Measurements from ENCODE around the gene GPR12. TPM values are rescaled to one million over a fixed set of nuclear protein-coding genes. Genes with fewer than 3 reads are reported as not detected.

Gene GPR12, protein sequence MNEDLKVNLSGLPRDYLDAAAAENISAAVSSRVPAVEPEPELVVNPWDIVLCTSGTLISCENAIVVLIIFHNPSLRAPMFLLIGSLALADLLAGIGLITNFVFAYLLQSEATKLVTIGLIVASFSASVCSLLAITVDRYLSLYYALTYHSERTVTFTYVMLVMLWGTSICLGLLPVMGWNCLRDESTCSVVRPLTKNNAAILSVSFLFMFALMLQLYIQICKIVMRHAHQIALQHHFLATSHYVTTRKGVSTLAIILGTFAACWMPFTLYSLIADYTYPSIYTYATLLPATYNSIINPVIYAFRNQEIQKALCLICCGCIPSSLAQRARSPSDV
- total RNA-seq (not detected in 2 replicates), polyA plus RNA-seq (not detected in 2 replicates), polyA minus RNA-seq (0.07 TPM in 1 of 2 replicates, not detected in the other)
- 0.02 TPM for total RNA-seq (2013)

DNA sequence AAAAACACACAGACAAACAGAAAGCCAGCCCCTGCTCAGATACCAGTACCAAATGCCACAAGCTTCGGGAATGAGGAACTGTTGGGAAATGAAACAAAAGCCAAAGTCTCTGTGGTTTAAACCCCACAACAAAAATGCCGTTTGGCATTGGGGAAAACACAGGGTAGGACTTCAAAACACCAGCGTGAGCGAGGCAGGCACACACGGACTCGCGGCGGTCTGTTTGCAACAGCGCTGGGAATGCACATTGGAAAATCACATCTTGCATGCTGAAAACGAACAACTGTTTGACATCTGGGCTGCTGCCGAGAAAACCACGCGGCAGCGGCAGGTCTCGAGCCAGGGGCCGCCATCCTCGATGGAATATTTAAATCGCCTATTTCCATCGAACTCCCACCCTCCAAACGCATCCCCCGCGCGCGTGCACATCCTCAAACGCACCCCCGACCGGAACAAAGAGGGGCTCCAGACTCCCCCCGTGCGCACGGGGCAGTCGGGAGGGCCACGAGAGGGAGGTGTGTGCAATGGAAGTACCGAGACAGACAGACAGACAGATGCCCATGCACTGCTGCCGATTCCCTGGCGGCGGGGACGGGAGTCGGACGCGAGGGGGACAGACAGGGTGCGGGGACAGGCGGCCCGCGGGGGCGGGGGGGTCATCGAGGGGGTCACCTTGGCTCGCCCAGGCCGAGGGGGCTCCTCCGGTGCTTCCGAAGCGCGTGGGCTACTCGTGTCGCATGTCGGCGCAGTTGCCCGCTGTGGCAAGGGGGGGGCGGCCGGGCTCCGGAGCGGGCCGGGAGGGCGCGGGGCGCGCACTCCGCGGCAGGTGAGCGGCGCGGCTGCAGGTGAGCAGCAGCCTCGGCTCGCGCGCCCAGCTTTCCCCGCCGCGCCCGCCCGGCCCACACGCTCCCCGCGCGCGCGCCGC, at the start of gene GPR12:
Gene GPR12, minus strand, starts transcription at position 880 of the 925 bp plus-strand sequence. CDS start 959 bp downstream, outside the sequence.
- H3K27ac ChIP-seq (ENCODE audit: low read length in 2 of 2), result no peak within 1 kb of the TSS
- Mint-ChIP-seq H3K4me3 (peak within 1 kb of the TSS; percentile 77), H3K27me3 (peaks cover 68% of the 10 kb centered on the region), H3K4me1 (peaks cover 24% of the 10 kb centered on the region), H3K9me3 (ENCODE audit: insufficient read depth) (no peaks in the 10 kb centered on the region), H3K27ac (peak within 1 kb of the TSS; percentile 43)
- POLR2A ChIA-PET, result no interaction called here
- no peaks in the 10 kb centered on the region for H4K20me1 ChIP-seq (ENCODE audit: control insufficient read depth, insufficient read depth, low read length, poor library complexity, severe bottlenecking)
- H3K27me3 ChIP-seq (replicated peaks in 1 of 4; ENCODE audit: control extremely low read depth in 1 of 4, control insufficient read depth in 3 of 4, insufficient read depth in 4 of 4, low read length in 3 of 4), result peaks cover 0 to 39% (median 26%) of the 10 kb centered on the region in 4 experiments
- no peak for ATAC-seq (ENCODE audit: low read depth)
- peaks cover 0 to 8% (median 0%) of the 10 kb centered on the region in 3 donors for H3K9me3 ChIP-seq (ENCODE audit: control extremely low read depth in 1 of 3, control insufficient read depth in 2 of 3, insufficient read depth in 1 of 3, low read length in 2 of 3)
- DNase-seq, result peak; percentile 11
- no peaks in the 10 kb centered on the region for H3K79me2 ChIP-seq (ENCODE audit: control insufficient read depth, insufficient read depth, low read length)
- TF ChIP-seq EZH2 (IDR thresholded peaks at IDR 0.05; ENCODE audit: borderline replicate concordance, insufficient read depth, low read depth, low read length, poor library complexity, severe bottlenecking), result no peak
- TF ChIP-seq, protein P1, sequence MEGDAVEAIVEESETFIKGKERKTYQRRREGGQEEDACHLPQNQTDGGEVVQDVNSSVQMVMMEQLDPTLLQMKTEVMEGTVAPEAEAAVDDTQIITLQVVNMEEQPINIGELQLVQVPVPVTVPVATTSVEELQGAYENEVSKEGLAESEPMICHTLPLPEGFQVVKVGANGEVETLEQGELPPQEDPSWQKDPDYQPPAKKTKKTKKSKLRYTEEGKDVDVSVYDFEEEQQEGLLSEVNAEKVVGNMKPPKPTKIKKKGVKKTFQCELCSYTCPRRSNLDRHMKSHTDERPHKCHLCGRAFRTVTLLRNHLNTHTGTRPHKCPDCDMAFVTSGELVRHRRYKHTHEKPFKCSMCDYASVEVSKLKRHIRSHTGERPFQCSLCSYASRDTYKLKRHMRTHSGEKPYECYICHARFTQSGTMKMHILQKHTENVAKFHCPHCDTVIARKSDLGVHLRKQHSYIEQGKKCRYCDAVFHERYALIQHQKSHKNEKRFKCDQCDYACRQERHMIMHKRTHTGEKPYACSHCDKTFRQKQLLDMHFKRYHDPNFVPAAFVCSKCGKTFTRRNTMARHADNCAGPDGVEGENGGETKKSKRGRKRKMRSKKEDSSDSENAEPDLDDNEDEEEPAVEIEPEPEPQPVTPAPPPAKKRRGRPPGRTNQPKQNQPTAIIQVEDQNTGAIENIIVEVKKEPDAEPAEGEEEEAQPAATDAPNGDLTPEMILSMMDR (IDR thresholded peaks at IDR 0.05), result no peak
- intact Hi-C loops (cut with micrococcal nuclease), result no loop called here
- no peak within 1 kb of the TSS for H3K9ac ChIP-seq (ENCODE audit: low read length)
- H3K36me3 ChIP-seq (replicated peaks in 1 of 2; ENCODE audit: control extremely low read depth in 1 of 2, control insufficient read depth in 1 of 2, extremely low read depth in 1 of 2, insufficient read depth in 2 of 2, low read length in 1 of 2), result no peaks in the 10 kb centered on the region
- peak within 1 kb of the TSS in 1 of 5 experiments; percentile 17 for H3K4me3 ChIP-seq (ENCODE audit: control extremely low read depth in 1 of 5, extremely low read depth in 1 of 5, insufficient read depth in 1 of 5, low read depth in 2 of 5, low read length in 4 of 5)
- CTCF ChIA-PET, result no interaction called here
- peak within 1 kb of the TSS; percentile 61 for H3K4me2 ChIP-seq (replicated peaks; ENCODE audit: low read depth, low read length, poor library complexity, severe bottlenecking)
- H3K4me1 ChIP-seq (ENCODE audit: control insufficient read depth in 2 of 2, insufficient read depth in 2 of 2, low read length in 2 of 2), result peaks cover 6 to 13% of the 10 kb centered on the region in 2 donors
- WGBS (ENCODE audit: insufficient coverage), result 4% methylated on average over 86 of the region's 87 CpGs
- H2AFZ ChIP-seq (ENCODE audit: insufficient read depth, low read depth, low read length, poor library complexity, severe bottlenecking), result peak within 1 kb of the TSS; percentile 14
